GM12872 (cell line): Measurements from ENCODE around the gene TOP3B.

Experiments used
- TF ChIP-seq, protein P1 (sequence below): IDR thresholded peaks from 3 replicates; pipeline ENCODE4 v1.5.1; 2011; ENCODE audit warnings: low read depth, mild to moderate bottlenecking, low read length, moderate library complexity; ENCODE audit not compliant: insufficient read depth

The TOP3B gene

DNA sequence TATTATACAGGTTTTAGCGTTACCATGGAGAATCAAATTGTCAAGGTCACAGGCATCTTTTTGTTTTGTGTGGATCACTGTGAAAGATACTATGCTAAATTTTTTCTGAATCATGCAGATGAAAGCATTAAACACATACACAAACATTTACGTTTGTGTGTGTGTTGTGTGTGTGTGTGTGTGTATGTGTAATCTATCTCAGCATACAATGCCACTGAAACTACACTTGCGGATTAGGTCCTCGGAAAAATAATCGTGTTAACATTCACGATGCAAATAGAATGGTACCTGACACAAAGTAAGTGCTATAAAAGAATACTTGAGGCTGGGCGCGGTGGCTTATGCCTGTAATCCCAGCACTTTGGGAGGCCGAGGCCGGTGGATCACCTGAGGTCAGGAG, 41.9 kb upstream of the TOP3B start:
- TF ChIP-seq, protein P1, sequence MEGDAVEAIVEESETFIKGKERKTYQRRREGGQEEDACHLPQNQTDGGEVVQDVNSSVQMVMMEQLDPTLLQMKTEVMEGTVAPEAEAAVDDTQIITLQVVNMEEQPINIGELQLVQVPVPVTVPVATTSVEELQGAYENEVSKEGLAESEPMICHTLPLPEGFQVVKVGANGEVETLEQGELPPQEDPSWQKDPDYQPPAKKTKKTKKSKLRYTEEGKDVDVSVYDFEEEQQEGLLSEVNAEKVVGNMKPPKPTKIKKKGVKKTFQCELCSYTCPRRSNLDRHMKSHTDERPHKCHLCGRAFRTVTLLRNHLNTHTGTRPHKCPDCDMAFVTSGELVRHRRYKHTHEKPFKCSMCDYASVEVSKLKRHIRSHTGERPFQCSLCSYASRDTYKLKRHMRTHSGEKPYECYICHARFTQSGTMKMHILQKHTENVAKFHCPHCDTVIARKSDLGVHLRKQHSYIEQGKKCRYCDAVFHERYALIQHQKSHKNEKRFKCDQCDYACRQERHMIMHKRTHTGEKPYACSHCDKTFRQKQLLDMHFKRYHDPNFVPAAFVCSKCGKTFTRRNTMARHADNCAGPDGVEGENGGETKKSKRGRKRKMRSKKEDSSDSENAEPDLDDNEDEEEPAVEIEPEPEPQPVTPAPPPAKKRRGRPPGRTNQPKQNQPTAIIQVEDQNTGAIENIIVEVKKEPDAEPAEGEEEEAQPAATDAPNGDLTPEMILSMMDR = no peak

DNA sequence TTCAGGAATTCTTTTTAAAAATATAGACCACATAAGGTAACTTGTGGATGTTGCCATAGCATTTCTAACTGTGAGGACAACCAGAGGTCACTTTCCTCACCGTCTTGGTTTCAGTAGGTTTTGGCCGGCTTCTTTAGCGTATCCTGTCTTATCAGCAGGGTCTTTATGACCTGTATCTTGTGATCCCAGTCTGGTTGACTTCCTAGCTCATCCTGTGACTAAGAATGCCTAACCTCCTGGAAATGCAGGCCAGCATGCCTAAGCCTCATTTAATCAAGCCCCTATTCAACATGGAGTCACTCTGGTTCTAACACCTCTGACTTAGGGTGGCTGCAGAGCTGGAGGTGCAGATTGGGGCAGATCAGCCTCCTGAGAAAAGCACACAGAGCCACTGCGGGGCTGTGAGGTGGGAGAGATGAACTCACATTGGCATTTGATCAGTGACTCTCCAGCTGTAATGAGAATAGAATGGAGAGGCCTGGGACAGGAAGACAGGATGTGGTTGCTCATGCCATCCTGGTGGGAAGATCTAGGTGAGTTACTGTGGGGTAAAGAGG, 41.1 kb upstream of the TOP3B start:
- TF ChIP-seq, protein P1 = no peak

DNA sequence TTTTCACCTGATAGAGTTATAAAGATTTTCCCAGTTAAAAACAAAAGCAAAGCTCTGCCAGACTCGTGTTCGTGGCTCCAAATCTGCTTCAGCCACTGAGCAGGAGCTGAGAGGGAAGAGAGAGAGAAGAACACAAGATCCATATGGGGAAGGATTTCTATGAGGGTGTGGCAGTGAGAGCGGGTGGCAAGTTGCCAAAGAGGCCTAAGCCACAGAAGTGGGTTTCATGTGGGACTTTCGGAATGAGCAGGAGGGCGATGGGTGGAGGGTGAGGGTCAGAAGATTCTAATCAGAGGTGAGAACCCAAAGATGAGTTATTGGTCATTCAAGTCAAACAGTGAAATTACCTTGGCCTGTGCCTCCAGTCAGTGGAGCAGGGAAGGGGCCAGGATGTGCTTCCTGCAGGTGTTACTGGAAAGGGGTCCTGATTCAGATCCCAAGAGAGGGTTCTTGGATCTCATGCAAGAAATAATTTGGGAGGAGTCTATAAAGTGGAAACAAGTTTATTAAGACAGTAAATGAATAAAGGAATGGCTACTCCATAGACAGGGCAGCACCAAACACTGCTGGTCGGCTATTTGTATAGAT, 40.5 kb upstream of the TOP3B start:
- TF ChIP-seq, protein P1 = no peak

DNA sequence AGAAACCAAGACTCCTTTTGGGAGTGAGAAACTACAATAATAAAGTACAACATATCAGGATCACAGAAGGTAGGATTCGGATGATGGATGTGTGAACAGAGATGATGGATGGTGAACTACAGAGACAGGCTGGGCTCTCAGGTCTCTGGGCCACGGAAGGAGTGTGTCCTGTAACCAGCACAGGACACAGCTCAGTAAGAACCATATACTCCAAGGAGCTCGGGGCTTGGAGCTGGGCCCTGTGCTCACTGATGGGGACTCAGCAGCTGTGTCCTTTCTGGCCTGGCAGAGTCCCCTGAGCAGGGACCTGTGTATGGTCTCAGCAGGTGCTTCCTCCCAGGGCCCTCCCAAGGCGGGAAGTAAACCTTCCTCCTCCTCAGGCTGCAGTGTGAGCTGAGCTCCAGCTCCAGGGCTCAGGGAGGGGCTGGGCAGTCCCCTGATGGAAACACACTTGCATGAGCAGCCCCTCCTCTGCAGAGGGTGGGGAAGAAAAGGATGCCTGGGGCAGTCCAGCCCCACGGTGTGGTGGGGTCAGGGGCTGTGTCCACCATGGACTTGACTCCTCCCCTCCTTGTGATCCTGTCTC, 39.8 kb upstream of the TOP3B start:
- TF ChIP-seq, protein P1 = no peak

DNA sequence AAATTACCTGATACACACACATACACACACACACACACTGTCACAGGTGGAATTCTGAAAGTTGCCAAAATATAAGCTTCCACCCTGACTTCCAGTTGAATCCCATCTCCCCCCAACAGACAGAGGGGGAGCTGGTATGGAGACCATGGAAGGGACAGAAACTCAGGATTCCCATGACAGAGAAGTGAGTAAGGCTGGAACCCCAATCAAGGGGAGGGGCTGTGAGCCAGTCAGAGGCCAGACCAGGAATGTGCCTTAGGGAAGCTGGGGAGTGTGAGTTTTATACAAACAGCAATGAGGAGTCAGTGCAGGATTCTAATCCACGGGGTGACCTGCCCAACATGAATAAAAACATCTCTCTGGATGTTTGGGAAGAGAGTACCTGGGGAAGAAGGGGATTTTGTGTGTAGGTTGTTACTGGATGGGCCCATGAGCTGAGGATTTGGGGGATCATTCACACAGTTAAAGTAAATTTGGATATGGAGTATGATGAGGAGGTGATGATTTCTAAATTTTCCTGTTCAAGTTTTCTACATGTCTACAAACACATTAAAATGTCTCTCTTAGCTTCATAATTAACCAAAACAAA, 38.7 kb upstream of the TOP3B start:
- TF ChIP-seq, protein P1 = no peak

DNA sequence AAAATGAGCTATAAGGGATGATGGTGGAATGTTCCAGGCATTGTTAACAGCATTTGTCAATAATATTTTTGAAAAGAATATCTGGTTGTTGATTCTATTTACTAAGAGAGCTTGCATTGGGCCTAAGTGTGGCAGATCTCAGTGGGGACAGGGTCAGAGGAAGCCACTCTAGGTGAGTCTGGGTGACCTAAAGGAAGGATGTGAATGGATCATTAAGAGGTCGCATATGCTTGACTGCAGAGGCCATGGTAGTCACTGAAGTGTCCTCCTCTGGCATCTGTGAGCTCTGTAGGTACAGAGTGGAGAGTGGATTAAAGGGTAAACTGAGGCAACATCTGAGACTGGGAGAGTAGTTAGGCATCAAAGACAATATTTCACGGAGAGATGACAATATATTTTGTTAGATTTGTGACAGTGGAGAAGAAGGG, 37.9 kb upstream of the TOP3B start:
- TF ChIP-seq, protein P1 = no peak

DNA sequence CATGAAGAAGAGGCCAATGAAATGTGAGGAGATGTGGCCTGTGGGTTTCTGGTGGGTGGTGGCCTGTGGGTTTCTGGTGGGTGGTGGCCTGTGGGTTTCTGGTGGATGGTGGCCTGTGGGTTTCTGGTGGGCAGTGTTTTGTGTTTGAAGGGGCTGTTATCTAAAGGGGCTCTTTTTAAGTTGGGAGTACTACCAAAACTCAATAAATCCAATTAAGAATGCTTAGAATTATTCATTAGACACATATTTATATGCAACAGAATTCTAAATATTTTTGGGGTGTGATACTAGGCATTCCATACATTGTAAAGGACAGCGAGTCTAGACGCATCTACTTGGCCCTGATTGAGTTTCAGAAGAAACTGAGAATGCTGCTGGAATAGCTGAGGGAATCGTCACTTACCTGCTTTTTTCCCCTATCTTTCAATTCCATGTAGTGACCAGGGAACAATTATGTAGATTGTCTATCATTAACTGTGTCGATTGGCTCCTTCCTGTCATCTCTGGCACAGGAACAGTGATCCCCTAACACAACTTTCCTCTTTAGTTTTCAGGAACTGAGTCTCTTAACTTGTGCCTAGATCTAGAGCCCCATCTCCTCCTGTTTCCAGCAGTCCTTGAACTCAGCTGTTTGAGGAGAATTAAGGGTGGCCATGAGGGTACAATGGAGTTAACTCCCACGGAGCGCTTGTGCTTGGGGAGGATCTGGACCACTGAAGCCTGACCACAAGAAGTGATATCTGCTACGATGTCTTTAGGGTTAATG, 37.3 kb upstream of the TOP3B start:
- TF ChIP-seq, protein P1 = no peak
